ENCODE results near the gene EYA2.

DNA sequence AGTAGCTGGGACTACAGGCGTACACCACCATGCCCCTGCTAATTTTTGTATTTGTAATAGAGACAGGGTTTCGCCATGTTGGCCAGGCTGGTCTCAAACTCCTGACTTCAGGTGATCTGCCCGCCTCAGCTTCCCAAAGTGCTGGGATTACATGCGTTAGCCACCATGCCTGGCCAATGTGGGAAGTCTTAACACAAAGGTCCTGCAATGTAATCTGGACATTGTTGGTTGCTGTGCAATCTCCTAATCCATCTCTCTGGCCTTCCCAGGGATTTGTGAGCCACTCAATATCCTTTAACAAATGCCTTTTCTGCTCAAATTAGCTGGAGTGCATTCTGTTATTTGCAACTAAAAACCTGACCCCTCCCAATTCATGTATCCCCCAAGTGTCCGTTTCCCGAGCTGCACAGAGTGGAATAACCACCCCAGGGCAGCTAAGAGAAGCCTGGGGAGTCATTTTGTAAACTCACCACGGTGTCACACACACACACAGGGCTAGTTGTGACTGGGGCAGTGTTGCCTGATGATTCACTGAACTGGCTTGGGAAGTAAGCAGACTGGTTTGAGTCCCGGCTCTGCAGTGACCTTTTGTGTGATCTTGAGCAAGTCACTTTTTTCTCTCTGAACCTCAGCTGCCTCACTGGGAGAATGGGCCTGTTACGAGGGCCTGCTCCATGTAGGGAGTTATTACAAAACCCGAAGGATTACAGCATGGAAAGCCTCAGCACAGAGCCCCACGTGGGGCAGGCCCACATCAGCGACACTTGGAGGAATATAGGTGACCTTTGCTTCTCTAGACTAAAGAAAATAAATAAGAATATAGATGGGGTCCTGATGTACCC is 309.6 kb downstream of the EYA2 start:
- TF ChIP-seq, protein P1, sequence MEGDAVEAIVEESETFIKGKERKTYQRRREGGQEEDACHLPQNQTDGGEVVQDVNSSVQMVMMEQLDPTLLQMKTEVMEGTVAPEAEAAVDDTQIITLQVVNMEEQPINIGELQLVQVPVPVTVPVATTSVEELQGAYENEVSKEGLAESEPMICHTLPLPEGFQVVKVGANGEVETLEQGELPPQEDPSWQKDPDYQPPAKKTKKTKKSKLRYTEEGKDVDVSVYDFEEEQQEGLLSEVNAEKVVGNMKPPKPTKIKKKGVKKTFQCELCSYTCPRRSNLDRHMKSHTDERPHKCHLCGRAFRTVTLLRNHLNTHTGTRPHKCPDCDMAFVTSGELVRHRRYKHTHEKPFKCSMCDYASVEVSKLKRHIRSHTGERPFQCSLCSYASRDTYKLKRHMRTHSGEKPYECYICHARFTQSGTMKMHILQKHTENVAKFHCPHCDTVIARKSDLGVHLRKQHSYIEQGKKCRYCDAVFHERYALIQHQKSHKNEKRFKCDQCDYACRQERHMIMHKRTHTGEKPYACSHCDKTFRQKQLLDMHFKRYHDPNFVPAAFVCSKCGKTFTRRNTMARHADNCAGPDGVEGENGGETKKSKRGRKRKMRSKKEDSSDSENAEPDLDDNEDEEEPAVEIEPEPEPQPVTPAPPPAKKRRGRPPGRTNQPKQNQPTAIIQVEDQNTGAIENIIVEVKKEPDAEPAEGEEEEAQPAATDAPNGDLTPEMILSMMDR (IDR thresholded peaks at IDR 0.05), result no peak
- TF ChIP-seq EZH2 (IDR thresholded peaks at IDR 0.05; ENCODE audit: borderline replicate concordance, insufficient read depth, low read depth, low read length, poor library complexity, severe bottlenecking), result no peak

All from B cell (primary cell).